Nephron (organoid): ENCODE measurements around the gene COL24A1.

ENCODE experiments used
- H3K27ac Mint-ChIP-seq, 3 experiments: 2 replicates each; pipeline ENCODE4 v1.8.0; 2020; ENCODE audit warnings: mixed read lengths in 3 of 3, mild to moderate bottlenecking in 2 of 3, moderate library complexity in 1 of 3
- H3K27me3 Mint-ChIP-seq: 2 replicates; pipeline ENCODE4 v1.8.0; 2021; ENCODE audit warnings: low read depth, mild to moderate bottlenecking, moderate library complexity, mixed read lengths
- H3K36me3 Mint-ChIP-seq: 2 replicates; pipeline ENCODE4 v1.8.0; 2020; ENCODE audit warnings: low read depth, mixed read lengths
- H3K4me1 Mint-ChIP-seq: 2 replicates; pipeline ENCODE4 v1.8.0; 2020; ENCODE audit warnings: mixed read lengths
- H3K4me3 Mint-ChIP-seq, 3 experiments: 2 replicates each; pipeline ENCODE4 v1.8.0; 2020; ENCODE audit warnings: mild to moderate bottlenecking in 3 of 3, mixed read lengths in 3 of 3, moderate library complexity in 2 of 3
- H3K9me3 Mint-ChIP-seq: 2 replicates; pipeline ENCODE4 v1.8.0; 2020; ENCODE audit warnings: mixed read lengths
- CTCF ChIP-seq, 3 experiments: fragments of 200-600 bp; sonication (generic); IDR thresholded peaks; one replicate each; pipeline ENCODE4 v1.5.0; 2021; ENCODE audit warnings: antibody characterized with exemption in 3 of 3; ENCODE audit not compliant: unreplicated experiment in 3 of 3

The COL24A1 gene

GRCh38 chr1:85898861-85899260 lies 257.7 kb downstream of the COL24A1 start:
- no peaks in the 10 kb centered on the region for H3K4me1 Mint-ChIP-seq
- no peak for TF ChIP-seq CTCF (IDR thresholded peaks at IDR 0.05; ENCODE audit: unreplicated experiment in 3 of 3)
- H3K9me3 Mint-ChIP-seq, result peaks cover 3% of the 10 kb centered on the region
- H3K4me3 Mint-ChIP-seq, result no peak overlapping the region
- H3K36me3 Mint-ChIP-seq, result no peaks in the 10 kb centered on the region
- no peaks in the 10 kb centered on the region for H3K27me3 Mint-ChIP-seq
- no peak overlapping the region for H3K27ac Mint-ChIP-seq

GRCh38 chr1:85894651-85895050 lies 261.9 kb downstream of the COL24A1 start:
- no peak overlapping the region for H3K27ac Mint-ChIP-seq
- H3K4me3 Mint-ChIP-seq, result no peak overlapping the region
- no peaks in the 10 kb centered on the region for H3K36me3 Mint-ChIP-seq
- H3K4me1 Mint-ChIP-seq, result no peaks in the 10 kb centered on the region
- no peaks in the 10 kb centered on the region for H3K9me3 Mint-ChIP-seq
- TF ChIP-seq CTCF (IDR thresholded peaks at IDR 0.05; ENCODE audit: unreplicated experiment in 3 of 3), result peak; percentile 62 to 71 (median 64)
- no peaks in the 10 kb centered on the region for H3K27me3 Mint-ChIP-seq

- no peak for TF ChIP-seq CTCF (IDR thresholded peaks at IDR 0.05; ENCODE audit: unreplicated experiment in 3 of 3)
- Mint-ChIP-seq H3K27ac (no peak overlapping the region), H3K4me1 (no peaks in the 10 kb centered on the region), H3K27me3 (no peaks in the 10 kb centered on the region), H3K36me3 (no peaks in the 10 kb centered on the region), H3K4me3 (no peak overlapping the region), H3K9me3 (no peaks in the 10 kb centered on the region)
These were observed 264.2 kb downstream of the COL24A1 start for GRCh38 chr1:85892366-85892765.

GRCh38 chr1:85889870-85890269 lies 266.7 kb downstream of the COL24A1 start:
- Mint-ChIP-seq H3K27me3 (no peaks in the 10 kb centered on the region), H3K4me1 (no peaks in the 10 kb centered on the region), H3K36me3 (no peaks in the 10 kb centered on the region), H3K9me3 (no peaks in the 10 kb centered on the region), H3K27ac (no peak overlapping the region), H3K4me3 (no peak overlapping the region)
- no peak for TF ChIP-seq CTCF (IDR thresholded peaks at IDR 0.05; ENCODE audit: unreplicated experiment in 3 of 3)

GRCh38 chr1:85888921-85889320 lies 267.7 kb downstream of the COL24A1 start:
- Mint-ChIP-seq H3K36me3 (no peaks in the 10 kb centered on the region), H3K9me3 (no peaks in the 10 kb centered on the region), H3K4me3 (no peak overlapping the region), H3K4me1 (no peaks in the 10 kb centered on the region), H3K27me3 (no peaks in the 10 kb centered on the region), H3K27ac (no peak overlapping the region)
- no peak for TF ChIP-seq CTCF (IDR thresholded peaks at IDR 0.05; ENCODE audit: unreplicated experiment in 3 of 3)

GRCh38 chr1:85884372-85885035 lies 272.1 kb downstream of the COL24A1 start:
- Mint-ChIP-seq H3K4me3 (no peak overlapping the region), H3K36me3 (no peaks in the 10 kb centered on the region), H3K9me3 (no peaks in the 10 kb centered on the region), H3K4me1 (no peaks in the 10 kb centered on the region), H3K27ac (no peak overlapping the region), H3K27me3 (no peaks in the 10 kb centered on the region)
- TF ChIP-seq CTCF (IDR thresholded peaks at IDR 0.05; ENCODE audit: unreplicated experiment in 3 of 3), result peak; percentile 55 to 56 (median 55)
